HG02759 (cell line): Measurements from ENCODE around the gene NRG2.

Experiments used
- ATAC-seq: cut with Tn5 transposase; IDR thresholded peaks from one replicate; pipeline ENCODE4 v1.9.1; 2021; ENCODE audit warnings: mild to moderate bottlenecking, moderate library complexity; ENCODE audit not compliant: unreplicated experiment

The NRG2 gene

GRCh38 chr5:140042643-140043507, at the start of gene NRG2:
Gene NRG2 (minus strand): TSS chr5:140043299.
- peak; percentile 70 for ATAC-seq

DNA sequence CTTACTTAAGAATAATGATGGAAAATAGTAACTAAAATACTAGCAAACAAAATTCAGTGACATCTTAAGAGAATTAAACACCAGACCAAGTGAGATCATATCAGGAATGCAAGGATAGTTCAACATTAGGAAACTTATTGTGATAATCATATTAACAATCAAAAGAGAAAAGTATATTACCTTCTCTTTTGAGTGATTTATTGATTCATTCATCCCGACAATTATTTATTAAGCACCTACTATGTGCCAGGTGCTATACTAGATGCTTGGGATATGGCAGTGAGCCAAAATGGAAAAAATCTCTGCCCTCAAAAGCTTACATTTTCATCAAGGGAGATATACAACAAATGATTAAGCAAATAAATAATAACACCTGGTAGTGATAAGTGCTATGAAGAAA, 47.2 kb upstream of the NRG2 start:
- ATAC-seq = no peak

GRCh38 chr5:140084541-140084940, 41.4 kb upstream of the NRG2 start:
- no peak for ATAC-seq

DNA sequence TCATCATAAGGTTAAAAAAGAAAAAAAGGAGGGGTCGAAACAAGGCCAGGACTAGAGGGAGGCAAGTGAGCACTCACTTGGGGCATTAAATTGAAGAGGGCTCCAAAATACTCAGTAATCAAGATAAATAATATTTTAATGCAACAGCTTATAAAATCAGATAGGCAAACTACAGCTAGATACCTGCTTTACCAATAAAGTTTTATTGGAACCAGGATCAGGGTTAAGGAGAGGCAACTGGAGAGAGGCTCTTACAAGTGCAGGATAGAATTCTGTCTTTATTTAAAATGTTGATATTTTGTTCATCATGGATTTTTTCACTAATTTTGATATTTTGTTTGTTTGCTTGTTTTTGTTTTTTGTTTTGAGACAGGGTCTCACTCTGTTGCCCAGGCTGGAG, 40.6 kb upstream of the NRG2 start:
- ATAC-seq = no peak

DNA sequence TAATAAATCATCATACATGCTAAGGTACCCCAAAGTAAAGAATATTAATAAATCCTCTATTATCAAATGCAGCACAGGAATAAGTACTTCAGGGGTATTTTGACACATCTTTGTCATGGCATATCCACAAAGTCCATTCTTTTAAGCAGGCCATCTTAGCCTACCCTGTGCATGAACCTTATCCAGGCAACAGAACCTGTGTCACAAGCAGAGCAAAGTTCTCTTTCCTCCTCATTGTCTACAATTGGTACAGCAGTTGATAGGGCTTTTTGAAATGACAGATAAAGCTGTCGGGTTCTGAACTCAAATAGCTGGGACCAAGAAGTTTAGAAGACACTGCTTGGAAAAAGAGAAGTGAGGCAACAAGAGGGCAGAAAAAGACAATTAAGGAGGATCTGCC, 40.0 kb upstream of the NRG2 start:
- no peak for ATAC-seq

- no peak for ATAC-seq
Observed at GRCh38 chr5:140076788-140077187, 33.7 kb upstream of the NRG2 start.

GRCh38 chr5:140076142-140076541, 33.0 kb upstream of the NRG2 start:
- ATAC-seq = no peak

DNA sequence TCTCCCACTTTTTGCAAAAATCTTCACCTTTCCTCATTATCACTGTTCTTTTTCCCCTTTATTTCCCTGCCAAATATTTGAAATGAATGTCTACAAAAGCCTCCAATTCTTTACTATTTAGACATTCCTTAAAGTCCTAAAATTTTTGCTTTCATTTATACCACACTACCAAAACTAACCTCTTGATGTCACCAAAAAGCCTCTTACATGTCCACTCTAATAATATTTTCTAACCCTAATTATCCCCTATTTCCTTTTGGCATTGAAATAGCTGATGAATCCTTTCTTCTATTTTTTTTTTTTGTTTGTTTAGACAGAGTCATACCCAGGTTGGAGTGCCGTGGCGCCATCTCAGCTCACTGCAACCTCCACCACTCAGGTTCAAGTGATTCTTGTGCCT, 32.3 kb upstream of the NRG2 start:
- ATAC-seq = no peak

DNA sequence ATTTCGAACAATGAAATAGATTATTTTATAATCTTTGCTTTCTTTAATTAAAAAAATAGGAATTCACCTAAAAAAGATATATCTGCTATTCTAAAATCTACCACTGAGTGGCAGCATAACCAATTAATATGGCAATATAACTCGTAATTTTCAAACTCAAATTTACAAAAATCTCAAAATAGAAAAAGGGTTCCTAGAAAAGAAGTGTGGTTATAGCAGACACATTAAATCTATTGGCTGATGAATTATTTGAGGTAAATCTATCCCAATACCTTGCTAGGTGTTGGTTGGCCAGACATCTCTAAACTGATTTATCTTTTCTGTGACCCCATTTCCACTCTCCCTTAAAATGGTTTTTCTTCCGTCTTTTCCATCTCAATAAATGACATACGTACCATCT, 30.2 kb upstream of the NRG2 start:
- ATAC-seq = no peak

DNA sequence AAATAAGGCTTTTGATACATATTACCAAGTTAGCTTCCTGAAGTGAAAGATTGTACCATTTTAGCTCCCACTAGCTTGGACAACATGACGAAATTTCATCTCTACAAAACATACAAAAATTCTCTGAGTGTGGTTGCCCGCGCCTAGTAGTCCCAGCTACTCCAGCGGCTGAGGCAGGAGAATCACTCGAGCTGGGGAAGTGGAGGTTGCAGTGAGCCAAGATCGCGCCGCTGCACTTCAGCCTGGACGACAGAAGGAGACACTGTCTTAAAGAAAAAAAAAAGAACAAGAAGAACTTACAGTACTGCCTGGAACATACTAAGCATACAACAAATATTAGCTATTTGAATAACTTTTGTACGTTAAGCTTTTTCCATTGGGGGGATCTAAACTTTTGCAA, 29.7 kb upstream of the NRG2 start:
- ATAC-seq = no peak

- no peak for ATAC-seq
Observed at GRCh38 chr5:140060816-140061215, 17.7 kb upstream of the NRG2 start.

DNA sequence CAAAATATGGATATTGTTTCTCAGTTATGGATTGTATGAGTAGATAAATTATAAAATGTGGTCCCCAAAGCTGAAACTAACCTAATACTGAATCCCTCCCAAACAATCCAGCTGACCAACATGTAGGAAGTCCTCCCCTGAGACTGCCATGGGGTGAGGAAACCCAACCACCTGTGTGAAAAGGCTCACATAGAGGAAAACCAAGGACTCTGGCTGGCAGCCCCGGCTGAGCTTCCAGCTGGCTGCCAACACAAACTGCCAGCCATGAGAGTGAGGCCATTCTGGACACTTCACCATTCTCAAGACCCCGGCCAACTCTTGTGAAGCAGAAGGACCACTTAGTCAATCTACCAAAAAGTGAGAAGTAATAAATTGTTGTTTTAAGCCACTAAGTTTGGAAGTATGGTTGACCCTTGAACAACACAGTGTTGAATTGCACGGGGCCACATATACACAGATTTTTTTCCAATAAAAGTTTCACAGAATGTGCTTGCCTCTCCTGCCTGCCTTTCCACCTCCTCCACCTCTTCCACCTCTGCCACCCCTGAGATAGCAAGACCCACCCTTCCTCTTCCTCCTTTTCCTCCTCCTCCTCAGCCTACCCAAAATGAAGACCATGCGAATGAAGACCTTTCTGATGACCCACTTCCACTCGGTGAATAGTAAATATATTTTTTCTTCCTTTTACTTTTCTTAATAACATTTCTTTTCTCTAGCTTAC, 15.3 kb upstream of the NRG2 start:
- no peak for ATAC-seq

GRCh38 chr5:140056880-140057279, 13.8 kb upstream of the NRG2 start:
- no peak for ATAC-seq

DNA sequence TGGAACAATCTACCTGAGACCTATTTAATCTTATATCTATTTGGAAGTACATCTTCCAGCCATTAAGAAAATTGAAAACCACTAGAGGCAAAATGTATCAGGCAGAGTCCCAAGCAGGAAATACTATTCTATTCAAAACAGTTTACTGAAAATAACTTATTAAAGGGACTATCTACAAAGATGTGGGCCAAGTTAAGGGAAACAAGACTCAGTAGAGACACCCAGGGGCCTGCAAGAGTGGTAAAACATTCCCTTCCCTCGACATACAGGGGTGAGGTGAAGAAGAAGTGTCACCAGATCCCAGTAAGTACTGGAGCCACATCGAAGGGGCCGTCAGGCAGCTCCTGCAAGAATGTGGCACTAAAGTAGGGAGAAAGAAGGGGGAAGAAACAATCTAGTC, 12.1 kb upstream of the NRG2 start:
- ATAC-seq = no peak

- ATAC-seq = no peak
Observed at GRCh38 chr5:140054086-140054689, 11.1 kb upstream of the NRG2 start.

DNA sequence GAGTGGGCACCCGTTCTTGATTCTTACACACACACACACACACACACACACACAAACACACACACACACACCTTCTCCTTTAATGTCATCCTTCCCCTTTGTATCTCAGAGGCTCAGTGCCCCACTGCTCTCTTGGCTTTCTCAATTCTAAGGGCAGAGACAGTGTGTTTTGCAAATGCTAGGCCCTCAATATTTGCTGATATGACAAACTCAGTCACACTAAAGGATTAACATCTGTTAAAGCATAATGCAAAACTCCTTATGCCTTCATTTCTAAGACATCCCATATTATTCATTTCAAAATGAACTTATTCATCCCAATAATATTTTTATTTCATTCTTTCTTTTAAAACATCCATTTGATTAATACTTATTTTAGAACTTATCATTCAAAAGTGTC, 8.9 kb upstream of the NRG2 start:
- ATAC-seq = no peak

- no peak for ATAC-seq
Observed at GRCh38 chr5:140049713-140050112, 6.6 kb upstream of the NRG2 start.

GRCh38 chr5:140049205-140049604, 6.1 kb upstream of the NRG2 start:
- no peak for ATAC-seq

- ATAC-seq = no peak
Observed at GRCh38 chr5:140044041-140044440, 942 bp upstream of the NRG2 start.

GRCh38 chr5:140043508-140043872, 391 bp upstream of the NRG2 start:
- ATAC-seq = peak; percentile 13

GRCh38 chr5:140042393-140042642, 781 bp downstream of the NRG2 start:
- ATAC-seq = no peak
